Endothelial cell of umbilical vein (primary cell): ENCODE data around the gene RTKN2. TPM values are rescaled to one million over a fixed set of nuclear protein-coding genes. Genes with fewer than 3 reads are reported as not detected.

ENCODE experiments used
- BruUV-seq: library from RNA; stranded (reverse); fragments of 400-500 nt; replicated peaks from 2 replicates; lab custom pipeline; 2021; lab: Mats Ljungman, UMichigan
- CTCF ChIA-PET: fragments of 300-600, 350-600 bp; sonication (Branson Sonifier 250); formaldehyde crosslinking; loops from one replicate; lab custom pipeline; 2021; ENCODE audit warnings: antibody characterized with exemption, inconsistent platforms; lab: Charles Lee
- POLR2A ChIA-PET: fragments of 300-600, 350-600 bp; sonication (Branson Sonifier 250); formaldehyde crosslinking; loops from one replicate; lab custom pipeline; 2021; ENCODE audit warnings: antibody characterized with exemption, inconsistent platforms; lab: Charles Lee
- DNase-seq: peaks from one replicate; pipeline ENCODE4 v3.0.0-alpha.2; 2011; ENCODE audit warnings: low read depth, low spot score
- FAIRE-seq: peaks from 2 replicates; lab custom pipeline; 2011; peaks lifted over from hg19 to GRCh38; lab: Jason Lieb, UNC
- H2AFZ ChIP-seq: 2 replicates; pipeline ENCODE4 v1.6.0; 2012; ENCODE audit warnings: low read depth, low read length, control low read depth, inconsistent platforms
- H3K27ac ChIP-seq: 2 replicates; pipeline ENCODE4 v1.5.1; 2011; ENCODE audit warnings: low read depth, mild to moderate bottlenecking, control low read depth, low read length, moderate library complexity; ENCODE audit not compliant: insufficient read depth
- H3K27me3 ChIP-seq, 2 experiments: 2 replicates each; pipeline versions ENCODE4 v1.6.0 to v1.6.1; 2011; ENCODE audit warnings: low read length in 2 of 2, mixed read lengths in 1 of 2; ENCODE audit not compliant: control insufficient read depth in 2 of 2, insufficient read depth in 2 of 2
- H3K36me3 ChIP-seq, 2 experiments: 2 replicates in 1 of 2; 3 replicates in 1 of 2; pipeline ENCODE4 v1.5.1; 2011; ENCODE audit warnings: low read length in 2 of 2, mild to moderate bottlenecking in 1 of 2, moderate library complexity in 1 of 2; ENCODE audit not compliant: control insufficient read depth in 2 of 2, insufficient read depth in 2 of 2; ENCODE audit errors: extremely low read depth in 1 of 2
- H3K4me1 ChIP-seq: 3 replicates; pipeline ENCODE4 v1.5.1; 2011; ENCODE audit warnings: mild to moderate bottlenecking, low read length; ENCODE audit not compliant: control insufficient read depth, insufficient read depth; ENCODE audit errors: extremely low read depth
- H3K4me2 ChIP-seq: 2 replicates; pipeline ENCODE4 v1.6.1; 2011; ENCODE audit warnings: low read length, control low read depth, mixed read lengths; ENCODE audit not compliant: insufficient read depth
- H3K4me3 ChIP-seq, 3 experiments: fragments of 200-600 bp in 1 of 3; sonication (generic), shearing (Covaris generic) in 1 of 3; replicated peaks in 1 of 3; 2 replicates each; pipeline ENCODE4 v1.5.1; 2011 to 2016; ENCODE audit warnings: control low read depth in 3 of 3, low read length in 3 of 3, mild to moderate bottlenecking in 2 of 3, inconsistent platforms in 1 of 3, low read depth in 1 of 3, moderate library complexity in 1 of 3; ENCODE audit not compliant: insufficient read depth in 1 of 3
- H3K79me2 ChIP-seq: 2 replicates; pipeline ENCODE4 v1.6.0; 2012; ENCODE audit warnings: low read length, inconsistent platforms; ENCODE audit not compliant: control insufficient read depth, insufficient read depth
- H3K9ac ChIP-seq: replicated peaks from 2 replicates; pipeline ENCODE3; 2011; ENCODE audit warnings: low read length, control low read depth; ENCODE audit not compliant: insufficient read depth; ENCODE audit errors: extremely low read depth
- H3K9me1 ChIP-seq: replicated peaks from 3 replicates; pipeline ENCODE4 v1.6.0; 2011; ENCODE audit warnings: mild to moderate bottlenecking, low read length; ENCODE audit not compliant: control insufficient read depth, insufficient read depth; ENCODE audit errors: extremely low read depth
- H3K9me3 ChIP-seq: replicated peaks from 2 replicates; pipeline ENCODE4 v1.5.1; 2012; ENCODE audit warnings: low read length, inconsistent platforms; ENCODE audit not compliant: control insufficient read depth, insufficient read depth
- H4K20me1 ChIP-seq: replicated peaks from 2 replicates; pipeline ENCODE3; 2011; ENCODE audit warnings: mild to moderate bottlenecking, low read length; ENCODE audit not compliant: control insufficient read depth, insufficient read depth; ENCODE audit errors: extremely low read depth
- CTCF ChIP-seq, 2 donors: IDR thresholded peaks; 1 replicate in 1 of 2; 2 replicates in 1 of 2; pipeline ENCODE4 v1.5.1; 2011; ENCODE audit warnings: low read length in 2 of 2, mild to moderate bottlenecking in 2 of 2, moderate library complexity in 2 of 2, control low read depth in 1 of 2, inconsistent platforms in 1 of 2, low read depth in 1 of 2; ENCODE audit not compliant: insufficient read depth in 1 of 2; ENCODE audit errors: extremely low read depth in 1 of 2
- EZH2 ChIP-seq: IDR thresholded peaks from 2 replicates; pipeline ENCODE4 v1.6.1; 2012; ENCODE audit warnings: borderline replicate concordance, low read depth, mild to moderate bottlenecking, moderate library complexity, low read length, inconsistent platforms; ENCODE audit not compliant: severe bottlenecking
- FOS ChIP-seq: IDR thresholded peaks from 2 replicates; pipeline ENCODE4 v1.6.1; 2011; ENCODE audit warnings: mild to moderate bottlenecking, low read length, moderate library complexity, borderline replicate concordance; ENCODE audit not compliant: insufficient read depth
- GATA2 ChIP-seq: IDR thresholded peaks from 2 replicates; pipeline ENCODE4 v1.7.0; 2011; ENCODE audit warnings: low read depth, mild to moderate bottlenecking, moderate library complexity, mixed read lengths, low read length; ENCODE audit not compliant: insufficient read length, insufficient read depth
- JUN ChIP-seq: IDR thresholded peaks from 2 replicates; pipeline ENCODE4 v1.6.1; 2011; ENCODE audit warnings: borderline replicate concordance, low read depth; ENCODE audit not compliant: insufficient read length, insufficient read depth
- MAX ChIP-seq: IDR thresholded peaks from 2 replicates; pipeline ENCODE4 v1.6.1; 2011; ENCODE audit not compliant: insufficient read depth, insufficient read length
- MYC ChIP-seq: IDR thresholded peaks from one replicate; pipeline ENCODE4 v1.6.1; 2011; ENCODE audit warnings: mild to moderate bottlenecking, low read depth, low read length
- POLR2A ChIP-seq: IDR thresholded peaks from 2 replicates; pipeline ENCODE4 v1.6.1; 2012; ENCODE audit warnings: low read depth, mild to moderate bottlenecking, control low read depth, low read length
- POLR2AphosphoS5 ChIP-seq: IDR thresholded peaks from 2 replicates; pipeline ENCODE4 v1.6.1; 2012; ENCODE audit warnings: low read depth, mild to moderate bottlenecking, control low read depth, low read length, moderate library complexity; ENCODE audit not compliant: insufficient read depth
- dilution Hi-C: fragments of 300-500 bp; cut with MboI; formaldehyde crosslinking; loops from one replicate; pipeline ENCODE4 v1.15.0; 2019; ENCODE audit warnings: low sequenced_read_pairs; ENCODE audit not compliant: extremely low pct_ligation_motif_present
- intact Hi-C: fragments of 100-400 bp; cut with micrococcal nuclease; formaldehyde crosslinking; loops from one replicate; pipeline ENCODE4 v1.10.0; 2022
- polyA plus RNA-seq, 4 experiments: library from polyadenylated mRNA; depleted of rRNA in 3 of 4; stranded (reverse) in 3 of 4; unstranded in 1 of 4; fragments of >200 nt; gene quantifications; 2 replicates each; pipeline versions ENCODE4 v1.2.1 to v1.2.3, GENCODE V29; 2011 to 2012; ENCODE audit warnings: missing spikeins in 1 of 4
- total RNA-seq: library from RNA; stranded (reverse); gene quantifications from 2 replicates; pipeline ENCODE4 v1.2.3, GENCODE V29; 2021

Gene RTKN2
- total and polyA plus RNA-seq, 2 donors (not counting 3 experiments of a cell fraction or from before 2014, with no cell fraction given): 0.65 to 4.8 TPM

DNA sequence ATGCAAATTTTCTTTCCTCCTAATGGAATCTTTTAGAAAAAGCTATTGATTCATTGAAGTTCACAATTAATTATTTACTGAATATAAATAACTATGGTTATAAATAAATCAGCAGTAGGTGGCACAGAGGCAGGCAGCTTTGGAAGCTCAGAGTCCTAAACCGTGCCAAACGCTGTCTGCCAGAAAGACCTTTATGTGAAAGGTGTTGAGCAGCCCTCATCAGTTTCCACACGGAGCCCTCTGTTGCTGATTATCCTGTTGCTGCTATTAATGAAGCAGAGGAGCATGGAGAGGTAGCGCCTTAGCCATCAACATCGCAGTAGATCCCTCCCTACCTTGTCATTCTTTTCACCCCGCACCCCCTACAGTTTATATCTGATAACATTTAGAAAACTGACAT, 51.0 kb downstream of the RTKN2 start:
- Histone ChIP-seq H3K9me1 (no peaks in the 10 kb centered on the region), H4K20me1 (no peaks in the 10 kb centered on the region), H3K36me3 (no peaks in the 10 kb centered on the region), H3K27me3 (no peaks in the 10 kb centered on the region), H3K4me3 (no peak overlapping the region), H3K27ac (no peak overlapping the region), H2AFZ (no peak overlapping the region), H3K4me1 (no peaks in the 10 kb centered on the region), H3K9me3 (no peaks in the 10 kb centered on the region), H3K79me2 (no peaks in the 10 kb centered on the region), H3K4me2 (no peak overlapping the region), H3K9ac (no peak overlapping the region)
- no TSS peak for BruUV-seq
- TF ChIP-seq GATA2: no peak
- TF ChIP-seq POLR2AphosphoS5: no peak
- TF ChIP-seq EZH2: no peak
- no peak for TF ChIP-seq MYC
- TF ChIP-seq FOS: no peak
- no peak for TF ChIP-seq JUN
- no peak for TF ChIP-seq MAX
- no peak for TF ChIP-seq CTCF (IDR thresholded peaks at IDR 0.05; ENCODE audit: extremely low read depth in 1 of 2, insufficient read depth in 1 of 2, low read depth in 1 of 2, low read length in 2 of 2)
- TF ChIP-seq POLR2A: no peak
- FAIRE-seq (no peak), DNase-seq (no peak)
- dilution Hi-C loops: no loop called here
- intact Hi-C loops: no loop called here
- POLR2A ChIA-PET: no interaction called here
- CTCF ChIA-PET: interaction anchor here (0.9 to 2.2 kb wide), 7 partner anchors 9 to 179 kb away, joined by 3 to 6 read pairs (median 4); no protein-coding TSS in a partner anchor
